Astrocyte of the spinal cord (primary cell): ENCODE results near the gene TASOR2.

Experiments used
- DNase-seq: peaks from one replicate; pipeline ENCODE4 v3.0.0; 2011; ENCODE audit warnings: low read depth, low spot score
- H3K4me3 ChIP-seq: 2 replicates; pipeline ENCODE4 v1.5.1; 2011; ENCODE audit warnings: low read depth, mild to moderate bottlenecking, low read length, moderate library complexity
- CTCF ChIP-seq: IDR thresholded peaks from 2 replicates; pipeline ENCODE4 v1.5.1; 2012; ENCODE audit warnings: low read depth, mild to moderate bottlenecking, low read length, inconsistent platforms
- in situ Hi-C: cut with HindIII; loops from 2 replicates; pipeline ENCODE4 v1.10.0; 2017; ENCODE audit warnings: low sequenced_read_pairs

TASOR2 gene

DNA sequence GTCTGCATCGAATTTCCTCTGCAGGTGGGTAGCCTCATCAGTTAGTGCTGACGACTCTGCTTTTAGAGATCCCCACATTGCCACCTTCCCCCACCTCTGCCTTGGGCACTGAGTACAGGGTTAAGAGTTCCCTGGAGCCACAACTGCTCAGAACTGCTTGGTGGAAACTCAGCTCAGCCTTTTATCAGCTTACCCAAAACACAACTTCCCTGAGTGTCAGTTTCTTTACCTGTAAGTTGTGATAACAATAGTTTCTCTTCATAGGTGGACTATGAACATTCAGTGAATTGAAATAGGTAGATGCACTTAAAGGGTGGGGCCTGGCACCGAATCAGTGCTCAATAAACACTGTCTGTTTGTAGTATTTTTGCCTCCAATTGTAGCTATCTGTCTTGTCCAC lies 29.5 kb upstream of the TASOR2 start:
- in situ Hi-C loops = no loop called here
- no peak for TF ChIP-seq CTCF
- no peak for DNase-seq
- no peak overlapping the region for H3K4me3 ChIP-seq

DNA sequence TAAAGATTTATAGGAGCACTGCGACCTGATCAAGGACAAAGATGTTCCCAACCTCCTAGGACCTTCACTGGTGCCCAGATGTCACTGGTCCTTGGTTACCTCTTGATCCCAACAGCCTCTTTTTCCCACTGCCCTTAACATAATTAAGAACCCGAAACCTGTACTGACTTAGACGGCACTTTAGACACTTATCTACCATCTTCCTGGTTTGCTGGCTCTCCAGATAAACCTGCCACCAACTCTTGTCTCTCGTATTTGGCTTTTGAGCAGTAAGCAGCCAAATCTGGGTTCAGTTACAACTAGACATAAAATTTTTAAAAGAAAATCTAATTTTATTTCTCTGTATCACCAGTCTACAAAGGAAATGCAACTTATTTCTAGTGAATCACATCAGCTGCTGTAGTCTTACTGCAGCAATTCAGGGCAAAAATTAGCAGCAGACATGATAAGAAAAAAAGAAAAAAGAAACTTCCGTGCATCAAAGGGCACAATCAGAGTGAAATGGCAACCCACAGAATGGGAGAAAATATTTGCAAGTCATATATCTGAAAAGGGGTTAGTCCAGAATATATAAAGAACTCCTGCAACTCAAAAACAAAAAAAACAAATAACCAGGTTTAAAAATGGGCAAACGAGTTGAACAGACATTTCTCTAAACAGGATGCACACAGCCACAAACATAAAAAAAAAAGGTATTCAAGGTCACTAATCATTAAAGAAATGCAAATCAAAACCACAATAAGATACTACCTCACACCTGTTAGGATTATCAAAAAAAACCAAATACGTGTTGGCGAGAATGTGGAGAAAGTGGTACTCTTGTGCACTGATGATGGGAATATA lies 27.7 kb upstream of the TASOR2 start:
- DNase-seq = no peak
- in situ Hi-C loops = no loop called here
- TF ChIP-seq CTCF = no peak
- H3K4me3 ChIP-seq = no peak overlapping the region

- in situ Hi-C loops = no loop called here
- no peak for TF ChIP-seq CTCF
Measured at GRCh38 chr10:5658871-5659618, 25.6 kb upstream of the TASOR2 start.

DNA sequence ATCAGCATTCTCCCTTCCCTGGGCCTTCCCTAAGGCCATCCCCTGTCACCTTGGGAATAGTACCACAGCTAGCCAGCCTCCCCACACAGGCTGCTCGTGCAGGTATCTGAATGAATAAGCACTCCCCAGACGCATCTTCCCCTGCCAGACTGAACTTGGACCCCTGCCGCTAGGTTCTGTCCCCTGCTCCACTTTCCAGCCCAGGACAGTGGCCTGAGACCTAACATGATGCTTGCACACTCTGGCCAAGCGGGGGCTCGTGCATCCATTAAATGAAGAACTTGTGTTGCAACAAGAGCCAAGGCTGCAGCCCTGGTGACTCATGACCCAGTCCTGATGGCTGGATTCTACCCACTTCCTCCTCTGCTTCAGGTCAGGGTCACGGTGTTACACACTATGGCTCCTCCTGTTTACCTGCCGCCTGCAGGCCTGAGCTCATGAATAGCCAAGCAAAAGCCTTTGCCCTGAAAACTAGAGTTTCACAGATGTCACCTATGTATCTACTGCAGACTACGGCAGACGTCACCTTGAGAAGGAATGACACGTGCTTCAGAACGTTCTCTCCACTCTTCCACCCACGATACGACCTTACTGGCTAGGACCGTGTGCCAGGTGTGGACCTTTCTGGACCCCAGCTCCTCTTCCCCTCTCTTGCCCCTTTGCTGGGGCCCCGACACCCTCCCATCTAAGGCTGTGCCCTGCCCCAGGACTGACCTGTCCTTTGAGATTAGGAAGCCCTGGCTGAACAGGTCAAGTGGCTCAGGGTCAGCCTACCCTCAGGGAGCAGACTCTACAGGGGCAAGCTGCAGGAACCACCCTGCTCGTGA lies 24.7 kb upstream of the TASOR2 start:
- no peak overlapping the region for H3K4me3 ChIP-seq
- TF ChIP-seq CTCF = no peak
- peak; percentile 27 for DNase-seq
- in situ Hi-C loops = no loop called here

More at GRCh38 chr10:5658871-5659618, 25.6 kb upstream of the TASOR2 start:
- no peak for DNase-seq
- no peak overlapping the region for H3K4me3 ChIP-seq

- in situ Hi-C loops = no loop called here
- H3K4me3 ChIP-seq = no peak overlapping the region
- no peak for DNase-seq
- TF ChIP-seq CTCF = no peak
Measured at GRCh38 chr10:5661043-5661442, 23.6 kb upstream of the TASOR2 start.
